Measurements from ENCODE around the gene DPCD.

Gene DPCD

DNA sequence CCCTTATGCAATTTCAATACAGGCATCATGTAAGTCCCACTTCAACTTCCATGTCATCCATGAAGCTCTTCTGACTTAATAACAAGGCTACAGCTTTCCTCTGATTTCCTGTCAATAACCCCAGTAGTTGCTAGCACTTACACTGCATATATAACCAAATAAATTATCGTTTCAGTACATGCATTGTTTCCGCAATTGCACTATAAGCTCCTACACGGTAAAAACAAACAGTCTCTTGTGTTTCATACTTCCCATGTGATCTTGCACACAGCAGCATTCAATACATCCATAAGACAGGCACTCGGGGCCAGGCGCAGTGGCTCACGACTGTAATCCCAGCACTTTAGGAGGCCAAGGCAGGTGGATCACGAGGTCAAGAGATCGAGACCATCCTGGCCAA lies 65.4 kb downstream of the DPCD start:
- TF ChIP-seq, protein P1, sequence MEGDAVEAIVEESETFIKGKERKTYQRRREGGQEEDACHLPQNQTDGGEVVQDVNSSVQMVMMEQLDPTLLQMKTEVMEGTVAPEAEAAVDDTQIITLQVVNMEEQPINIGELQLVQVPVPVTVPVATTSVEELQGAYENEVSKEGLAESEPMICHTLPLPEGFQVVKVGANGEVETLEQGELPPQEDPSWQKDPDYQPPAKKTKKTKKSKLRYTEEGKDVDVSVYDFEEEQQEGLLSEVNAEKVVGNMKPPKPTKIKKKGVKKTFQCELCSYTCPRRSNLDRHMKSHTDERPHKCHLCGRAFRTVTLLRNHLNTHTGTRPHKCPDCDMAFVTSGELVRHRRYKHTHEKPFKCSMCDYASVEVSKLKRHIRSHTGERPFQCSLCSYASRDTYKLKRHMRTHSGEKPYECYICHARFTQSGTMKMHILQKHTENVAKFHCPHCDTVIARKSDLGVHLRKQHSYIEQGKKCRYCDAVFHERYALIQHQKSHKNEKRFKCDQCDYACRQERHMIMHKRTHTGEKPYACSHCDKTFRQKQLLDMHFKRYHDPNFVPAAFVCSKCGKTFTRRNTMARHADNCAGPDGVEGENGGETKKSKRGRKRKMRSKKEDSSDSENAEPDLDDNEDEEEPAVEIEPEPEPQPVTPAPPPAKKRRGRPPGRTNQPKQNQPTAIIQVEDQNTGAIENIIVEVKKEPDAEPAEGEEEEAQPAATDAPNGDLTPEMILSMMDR (IDR thresholded peaks at IDR 0.05; ENCODE audit: low read depth, low read length): no peak
- no peak overlapping the region for H3K4me3 ChIP-seq (ENCODE audit: low read depth, low read length)
- no peaks in the 10 kb centered on the region for H3K27me3 ChIP-seq
- no peaks in the 10 kb centered on the region for H3K4me1 ChIP-seq
- no peaks in the 10 kb centered on the region for H3K9me3 ChIP-seq
- no peak for DNase-seq
- H3K36me3 ChIP-seq: no peaks in the 10 kb centered on the region

DNA sequence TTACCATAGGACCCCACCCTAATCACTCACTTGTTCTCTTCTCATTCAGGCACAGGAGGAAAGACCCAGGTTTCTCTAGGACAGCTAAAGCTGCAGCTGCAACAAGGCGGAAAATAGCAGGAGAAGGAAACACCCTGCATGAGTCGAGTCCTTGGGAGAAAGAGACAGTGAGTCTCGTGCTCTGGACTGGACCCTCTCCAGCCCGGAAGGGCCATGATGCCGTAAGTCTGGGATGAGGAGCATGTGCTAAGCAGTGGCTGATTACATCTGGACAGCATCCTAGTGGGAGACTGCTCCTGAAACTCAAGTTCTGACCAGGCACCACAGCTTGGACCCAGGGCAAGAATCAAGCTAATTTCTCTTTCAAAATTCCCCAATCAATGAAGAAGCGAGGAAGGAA lies 67.4 kb downstream of the DPCD start:
- TF ChIP-seq, protein P1 (IDR thresholded peaks at IDR 0.05; ENCODE audit: low read depth, low read length): no peak
- H3K4me3 ChIP-seq (ENCODE audit: low read depth, low read length): no peak overlapping the region
- H3K4me1 ChIP-seq: no peaks in the 10 kb centered on the region
- H3K36me3 ChIP-seq: no peaks in the 10 kb centered on the region
- no peaks in the 10 kb centered on the region for H3K27me3 ChIP-seq
- DNase-seq: no peak
- H3K9me3 ChIP-seq: no peaks in the 10 kb centered on the region

GRCh38 chr10:101656890-101657289 lies 68.8 kb downstream of the DPCD start:
- H3K36me3 ChIP-seq: no peaks in the 10 kb centered on the region

DNA sequence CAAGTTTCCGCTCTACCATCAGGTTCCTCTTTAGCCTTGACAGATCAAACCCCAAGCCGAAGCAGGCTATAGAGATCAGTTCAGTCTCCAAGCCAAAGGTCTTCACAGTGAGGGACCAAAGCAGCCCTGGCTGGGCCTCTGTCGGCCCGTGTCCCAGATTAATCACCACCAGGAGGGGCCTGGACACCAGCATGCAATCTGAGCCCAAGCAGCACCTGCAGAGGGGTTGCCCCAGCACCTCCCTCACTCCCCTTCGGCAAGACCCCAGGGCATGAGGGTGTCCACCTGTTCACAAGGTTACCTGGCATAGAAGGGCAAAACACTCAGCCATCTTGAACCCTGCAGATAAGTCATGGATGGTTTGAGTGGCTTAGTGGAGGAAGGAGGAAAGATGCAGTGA lies 70.9 kb downstream of the DPCD start:
- TF ChIP-seq, protein P1 (IDR thresholded peaks at IDR 0.05; ENCODE audit: low read depth, low read length): no peak
- Histone ChIP-seq H3K9me3 (no peaks in the 10 kb centered on the region), H3K4me3 (ENCODE audit: low read depth, low read length) (no peak overlapping the region), H3K27me3 (no peaks in the 10 kb centered on the region), H3K4me1 (no peaks in the 10 kb centered on the region), H3K36me3 (no peaks in the 10 kb centered on the region)
- DNase-seq: no peak

More at GRCh38 chr10:101656890-101657289, 68.8 kb downstream of the DPCD start:
- TF ChIP-seq, protein P1 (IDR thresholded peaks at IDR 0.05; ENCODE audit: low read depth, low read length): no peak
- Histone ChIP-seq H3K27me3 (no peaks in the 10 kb centered on the region), H3K4me3 (ENCODE audit: low read depth, low read length) (no peak overlapping the region), H3K4me1 (no peaks in the 10 kb centered on the region), H3K9me3 (no peaks in the 10 kb centered on the region)
- DNase-seq: no peak
